CD4-positive, alpha-beta T cell treated with Interleukin-6 for 4 hours (primary cell): ENCODE measurements around the gene TMEM86B.

Source experiments
- DNase-seq: peaks from one replicate; pipeline ENCODE4 v3.0.0-alpha.2; 2020; ENCODE audit warnings: mixed read lengths

Gene TMEM86B

DNA sequence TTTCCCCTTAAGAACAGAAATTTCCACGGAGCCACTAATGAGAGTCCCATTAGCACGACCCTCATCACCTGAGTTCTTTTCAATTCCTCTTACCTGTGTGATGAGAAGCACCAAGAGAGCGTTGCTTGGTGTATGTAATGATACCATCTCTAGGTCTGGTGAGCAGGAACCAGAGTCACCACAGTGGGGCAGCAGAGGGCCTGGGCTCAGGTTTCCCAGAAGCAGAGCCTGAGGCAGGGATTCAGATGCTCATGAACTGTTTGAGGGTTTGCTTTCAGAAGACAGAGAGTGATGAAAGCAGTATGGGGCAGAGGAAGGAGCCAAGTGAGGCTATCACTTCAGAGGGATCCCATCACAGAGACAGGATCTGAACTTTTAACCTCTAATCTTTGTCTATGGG, 16.1 kb downstream of the TMEM86B start:
- DNase-seq: peak; percentile 54

DNA sequence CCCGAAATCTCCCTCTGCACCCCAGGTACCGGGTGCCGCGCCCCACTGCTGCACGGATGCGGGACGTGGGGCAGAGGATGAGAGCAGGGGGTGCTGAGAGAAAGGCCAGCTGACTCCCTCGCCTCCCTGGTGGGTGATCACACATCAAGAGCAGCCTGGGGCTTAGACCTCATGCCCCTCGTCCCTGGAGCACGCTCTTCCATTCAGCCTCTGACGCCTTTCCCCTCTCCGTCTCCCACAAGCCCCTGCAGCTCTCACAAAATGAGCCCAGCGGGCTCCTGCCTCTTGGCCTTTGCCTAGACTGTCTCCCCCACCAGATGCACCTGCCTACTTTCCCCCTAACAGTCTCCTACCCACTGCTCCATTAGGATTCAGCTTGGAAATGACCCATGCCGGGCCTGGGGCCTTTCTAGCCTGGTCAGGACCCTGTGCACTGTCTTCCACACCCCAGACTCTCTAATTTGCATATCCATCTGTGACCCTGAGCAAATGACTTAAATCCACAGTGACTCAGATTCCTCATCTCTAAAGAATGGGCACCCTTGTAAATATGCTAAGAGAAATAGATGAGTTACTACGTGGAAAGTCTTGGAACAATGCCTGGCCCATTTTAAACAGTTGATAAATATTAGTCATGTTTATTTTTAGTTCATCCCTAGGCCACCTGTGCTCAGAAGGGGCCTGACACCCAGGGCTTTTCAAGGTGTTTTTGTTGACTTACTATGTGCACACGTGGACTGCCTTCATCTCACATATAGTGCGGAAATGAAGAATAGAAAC, 18.7 kb downstream of the TMEM86B start:
- no peak for DNase-seq

DNA sequence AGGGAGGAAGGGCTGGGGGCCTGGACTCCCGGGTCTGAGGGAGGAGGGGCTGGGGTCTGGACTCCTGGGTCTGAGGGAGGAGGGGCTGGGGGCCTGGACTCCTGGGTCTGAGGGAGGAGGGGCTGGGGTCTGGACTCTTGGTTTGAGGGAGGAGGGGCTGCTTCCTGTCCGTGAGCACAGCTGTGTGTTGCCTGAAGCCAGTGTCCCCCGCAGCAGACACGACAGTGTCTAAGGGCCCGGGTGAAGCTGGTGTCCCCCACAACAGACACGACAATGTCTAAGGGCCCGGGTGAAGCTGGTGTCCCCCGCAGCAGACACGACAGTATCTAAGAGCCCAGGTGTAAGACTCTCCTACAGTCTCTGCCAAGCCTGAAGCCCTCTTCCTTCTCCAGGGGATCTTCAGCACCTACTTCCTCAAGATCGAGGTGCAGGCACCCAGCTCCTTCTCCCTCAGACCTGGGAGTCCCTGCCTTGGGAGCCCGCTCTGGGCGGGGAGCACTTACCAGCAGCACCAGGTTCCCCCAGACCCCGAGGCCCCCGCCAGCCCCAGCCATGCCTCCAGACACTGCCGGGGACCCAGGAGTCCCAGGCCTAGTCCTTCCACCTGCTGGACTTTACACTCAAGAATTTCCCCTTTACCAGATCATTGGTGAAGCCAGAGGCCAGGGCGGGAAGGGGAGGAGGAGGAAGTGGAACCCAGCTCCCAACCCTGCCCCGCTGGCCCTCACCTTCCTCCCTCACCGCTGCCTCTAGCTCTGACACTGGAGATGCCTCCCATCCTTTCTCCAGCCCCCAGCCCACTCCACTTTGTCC, 19.5 kb downstream of the TMEM86B start, which contains the start of gene PTPRH:
Gene PTPRH (minus strand): TSS at position 622 of the 813 bp plus-strand sequence. CDS start 68 bp downstream, at position 554.
- DNase-seq: no peak

DNA sequence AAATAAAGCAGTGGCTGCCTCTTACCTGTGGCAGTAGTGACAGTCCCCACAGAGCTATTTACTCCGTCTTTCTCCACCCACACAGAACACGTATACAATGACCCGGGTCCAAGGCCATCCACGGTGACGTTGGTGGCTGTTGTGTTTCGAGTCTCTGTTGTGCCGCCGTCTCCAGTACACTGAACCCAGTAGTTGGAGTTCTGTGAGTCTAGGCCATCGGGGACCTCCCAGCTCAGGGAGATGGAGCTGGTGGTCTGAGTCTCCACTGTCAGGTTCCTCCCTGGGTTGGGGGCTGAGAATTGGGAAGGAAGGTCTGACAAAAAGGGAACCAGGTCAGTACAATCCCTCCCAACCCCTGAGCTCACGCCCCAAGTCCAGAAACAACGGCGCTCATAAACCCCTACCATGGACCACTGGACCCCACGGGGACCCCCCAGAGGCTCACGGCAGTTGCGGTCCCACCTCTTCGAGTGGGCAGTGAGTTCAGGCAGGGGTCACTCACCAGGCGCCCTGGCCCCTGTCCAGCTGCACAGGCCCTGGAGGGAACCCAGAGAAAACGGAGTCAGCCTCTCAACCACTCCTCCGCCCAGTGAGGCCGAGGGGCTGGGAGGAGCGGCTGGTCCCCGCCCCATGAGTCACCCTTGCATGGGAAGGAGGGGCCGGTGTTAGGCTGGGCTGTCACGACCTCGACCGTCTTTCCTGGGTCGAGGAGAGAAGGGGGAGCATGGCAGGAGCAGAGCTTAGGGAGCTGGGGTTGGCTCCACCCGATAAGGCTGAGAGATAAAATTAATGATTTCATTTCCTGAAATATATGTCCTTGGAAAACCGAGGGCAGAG, 21.7 kb downstream of the TMEM86B start:
- peak; percentile 34 for DNase-seq

DNA sequence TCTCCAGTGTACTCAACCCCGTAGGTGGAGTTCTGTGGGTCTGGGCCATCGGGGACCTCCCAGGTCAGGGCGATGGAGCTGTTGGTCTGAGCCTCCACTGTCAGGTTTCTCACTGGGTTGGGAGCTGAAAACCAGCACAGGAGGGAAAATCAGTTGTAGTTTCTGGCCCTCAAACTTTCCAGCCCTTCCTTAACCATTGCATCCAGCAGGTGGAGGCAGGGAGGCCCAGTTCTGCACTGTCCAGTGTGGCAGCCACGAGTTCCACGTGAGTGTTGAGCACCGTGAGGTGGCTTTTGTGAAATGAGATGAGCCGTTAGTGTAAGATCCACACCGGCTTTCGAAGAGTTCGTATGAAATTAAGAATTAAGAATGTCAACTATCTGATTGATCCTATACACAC, 26.4 kb downstream of the TMEM86B start:
- DNase-seq: peak; percentile 33

DNA sequence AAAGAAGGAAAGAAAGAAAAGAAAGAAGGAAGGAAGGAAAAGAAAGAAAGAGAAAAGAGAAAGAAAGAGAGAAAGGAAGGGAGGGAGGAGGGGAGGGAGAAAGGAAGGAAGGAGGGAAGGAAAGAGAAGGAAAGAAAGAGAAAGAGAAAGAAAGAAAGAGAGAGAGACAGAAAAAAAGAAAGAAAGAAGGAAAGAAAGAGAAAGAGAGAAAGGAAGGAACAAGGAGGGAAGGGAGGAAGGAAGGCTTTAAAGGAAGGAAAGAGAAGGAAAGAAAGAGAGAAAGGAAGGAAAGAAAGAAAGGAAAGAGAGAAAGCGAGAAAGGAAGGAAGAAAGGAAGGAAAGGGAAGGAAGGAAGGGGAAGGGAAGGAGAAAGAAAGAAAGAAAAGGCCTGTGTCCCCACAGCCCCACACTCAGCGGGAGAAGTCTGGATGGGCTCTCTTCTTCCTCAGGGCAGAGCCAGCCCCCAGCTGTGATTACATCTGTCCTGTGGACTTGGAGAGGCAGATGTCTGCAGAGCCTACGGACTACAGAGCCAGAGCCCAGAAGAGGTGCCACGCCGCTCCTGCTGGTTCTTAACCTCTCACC, 28.9 kb downstream of the TMEM86B start:
- no peak for DNase-seq

DNA sequence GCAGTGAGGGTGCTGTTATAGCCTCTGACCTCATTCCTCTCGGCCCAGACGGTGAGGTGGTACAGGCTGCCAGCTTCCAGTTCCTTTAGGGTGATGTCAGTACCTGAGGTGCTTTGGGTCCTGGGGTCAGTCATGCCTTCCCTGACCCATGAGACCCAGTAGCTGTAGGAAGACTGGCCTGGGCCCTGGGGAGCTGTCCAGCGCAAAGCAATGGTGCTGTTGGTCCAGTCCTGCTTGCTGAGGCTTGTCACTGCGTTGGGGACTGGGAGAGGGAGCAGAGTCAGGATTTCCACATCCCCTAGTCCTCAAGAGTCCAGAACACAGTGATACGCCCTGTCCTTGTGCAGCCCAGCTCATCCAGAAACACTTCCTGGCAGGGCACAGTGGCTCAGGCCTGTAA, 29.9 kb downstream of the TMEM86B start:
- no peak for DNase-seq

DNA sequence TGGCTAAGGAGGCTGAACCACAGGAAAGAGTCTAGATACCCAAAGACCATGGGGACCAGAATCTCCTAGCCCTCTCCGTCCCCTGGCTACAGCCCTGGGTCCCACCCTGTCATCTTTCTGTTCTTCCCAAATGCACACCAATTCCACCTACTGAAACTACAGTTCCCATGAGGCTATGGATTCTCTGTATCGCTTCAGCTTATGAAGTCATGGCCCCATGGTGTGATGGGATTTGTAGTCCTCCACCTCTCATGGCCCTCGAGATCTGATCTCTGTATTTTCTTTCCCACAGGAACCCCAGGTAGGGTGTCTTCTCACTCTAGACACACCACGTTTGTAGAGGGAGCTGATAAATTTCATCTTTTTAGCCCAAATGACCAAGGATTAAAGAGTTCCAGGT, 31.0 kb downstream of the TMEM86B start:
- DNase-seq: no peak

DNA sequence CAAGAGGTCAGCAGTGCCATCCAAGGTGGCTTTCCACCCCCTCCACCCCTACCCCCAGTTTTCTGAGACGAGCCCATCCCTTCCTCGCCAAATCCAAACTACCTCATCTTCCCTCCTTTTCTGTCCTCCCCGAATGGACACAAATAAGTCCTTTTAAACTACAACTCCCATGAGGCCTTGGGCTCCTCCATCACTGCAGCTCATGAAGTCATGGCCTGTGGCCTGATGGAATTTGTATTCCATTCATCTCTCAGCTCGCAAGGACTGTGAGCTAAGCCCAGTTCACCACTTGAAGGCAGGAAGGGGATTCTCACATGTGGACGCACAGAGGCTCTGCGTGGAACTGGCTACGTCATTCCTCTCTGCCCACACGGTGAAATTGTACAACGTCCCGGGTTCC, 31.8 kb downstream of the TMEM86B start:
- DNase-seq: no peak

DNA sequence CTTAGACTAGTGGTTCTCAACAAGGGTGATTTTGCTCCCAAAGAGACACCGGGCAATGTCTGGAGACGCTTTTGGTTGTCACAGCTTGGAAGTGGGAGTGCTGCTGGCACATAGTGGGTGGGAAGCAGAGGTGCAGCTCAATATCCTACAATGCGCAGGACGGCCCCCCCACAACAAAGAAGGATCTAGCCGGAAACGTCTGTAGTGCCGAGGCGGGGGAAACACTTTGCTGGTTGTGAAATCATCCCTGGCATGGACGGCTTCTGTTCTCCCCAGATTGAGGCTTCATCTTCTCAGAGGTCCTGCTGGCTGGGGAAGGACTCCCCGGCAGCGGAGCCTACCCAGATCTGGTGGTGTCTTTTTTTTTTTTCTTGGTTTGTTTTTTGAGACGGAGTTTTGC, 35.1 kb downstream of the TMEM86B start:
- no peak for DNase-seq

DNA sequence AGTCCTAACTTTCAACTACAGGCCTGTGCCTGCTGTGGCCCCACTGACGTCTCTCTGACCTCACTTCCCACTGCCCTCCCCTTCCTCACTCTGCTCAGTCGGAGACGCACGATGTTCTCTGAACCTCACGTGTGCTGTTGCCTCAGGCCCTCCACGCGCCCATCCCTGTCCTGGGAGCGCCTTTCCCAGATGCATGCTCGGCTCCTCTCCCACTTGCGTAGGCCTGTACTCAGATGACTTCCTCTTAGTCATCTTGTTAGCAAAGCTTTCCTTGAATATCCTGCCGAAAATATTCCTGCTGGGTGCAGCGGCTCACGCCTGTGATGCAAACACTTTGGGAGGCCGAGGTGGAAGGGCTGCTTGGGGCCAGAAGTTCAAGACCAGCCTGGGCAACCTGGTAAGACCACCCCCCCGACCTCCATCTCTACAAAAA, 39.1 kb downstream of the TMEM86B start:
- no peak for DNase-seq

DNA sequence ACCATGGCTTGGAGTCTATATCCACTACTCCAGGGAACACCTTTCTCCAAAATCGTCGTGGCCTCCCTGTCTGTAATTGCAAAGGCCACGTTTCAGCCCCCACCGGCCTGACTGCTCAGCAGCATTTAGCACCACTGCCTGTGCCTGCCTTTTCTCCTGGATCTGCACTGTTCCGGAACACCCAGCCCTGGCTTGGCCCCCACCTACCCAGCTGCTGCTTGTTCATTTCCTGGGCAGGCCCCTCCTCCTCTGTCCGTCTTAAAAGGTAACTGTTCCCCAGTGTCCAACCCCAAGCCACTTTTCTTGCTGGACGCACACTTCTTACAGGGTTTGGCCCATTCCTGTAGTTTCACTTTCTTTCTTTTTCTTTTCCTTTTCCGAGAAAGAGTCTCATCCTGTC, 39.9 kb downstream of the TMEM86B start:
- no peak for DNase-seq

DNA sequence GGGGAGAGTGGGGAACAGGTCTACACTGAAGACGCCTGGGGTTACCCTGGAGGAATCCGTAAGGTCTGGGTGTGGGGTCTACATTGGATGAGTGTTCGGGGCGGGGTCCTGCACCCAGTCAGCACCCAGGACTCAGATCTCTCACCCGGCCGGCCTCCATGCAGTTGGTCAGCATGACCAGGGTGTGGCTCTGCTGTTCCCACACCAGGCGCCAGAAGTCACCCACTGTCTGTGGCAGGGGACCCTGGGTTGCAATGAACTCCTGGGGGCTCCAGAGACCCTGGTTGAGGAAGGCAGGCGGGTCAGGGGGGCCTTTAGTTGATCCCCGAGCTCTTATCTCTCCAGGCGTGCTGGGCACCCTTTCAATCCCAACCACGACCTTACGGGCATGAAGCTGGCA, 42.5 kb downstream of the TMEM86B start:
- DNase-seq: no peak

DNA sequence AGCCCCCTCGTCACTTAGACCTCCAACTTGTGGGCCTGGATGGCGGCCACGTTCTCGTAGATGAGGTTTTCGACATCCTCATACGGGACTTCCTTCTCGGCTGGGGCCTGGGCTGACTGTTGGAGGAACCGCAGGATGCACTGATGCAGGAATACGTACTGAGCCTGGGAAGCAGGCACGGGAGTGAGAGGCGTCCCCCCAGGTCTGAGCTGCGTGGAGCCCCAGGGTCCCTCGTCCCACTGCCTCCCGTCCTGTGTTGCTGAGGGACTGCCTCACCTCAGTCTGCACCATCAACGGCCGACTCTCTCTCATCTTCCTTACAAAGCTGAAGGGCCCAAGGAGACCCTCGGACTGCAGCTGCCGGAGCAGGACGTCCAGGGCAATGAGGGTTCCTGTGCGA, 46.8 kb downstream of the TMEM86B start:
- no peak for DNase-seq

DNA sequence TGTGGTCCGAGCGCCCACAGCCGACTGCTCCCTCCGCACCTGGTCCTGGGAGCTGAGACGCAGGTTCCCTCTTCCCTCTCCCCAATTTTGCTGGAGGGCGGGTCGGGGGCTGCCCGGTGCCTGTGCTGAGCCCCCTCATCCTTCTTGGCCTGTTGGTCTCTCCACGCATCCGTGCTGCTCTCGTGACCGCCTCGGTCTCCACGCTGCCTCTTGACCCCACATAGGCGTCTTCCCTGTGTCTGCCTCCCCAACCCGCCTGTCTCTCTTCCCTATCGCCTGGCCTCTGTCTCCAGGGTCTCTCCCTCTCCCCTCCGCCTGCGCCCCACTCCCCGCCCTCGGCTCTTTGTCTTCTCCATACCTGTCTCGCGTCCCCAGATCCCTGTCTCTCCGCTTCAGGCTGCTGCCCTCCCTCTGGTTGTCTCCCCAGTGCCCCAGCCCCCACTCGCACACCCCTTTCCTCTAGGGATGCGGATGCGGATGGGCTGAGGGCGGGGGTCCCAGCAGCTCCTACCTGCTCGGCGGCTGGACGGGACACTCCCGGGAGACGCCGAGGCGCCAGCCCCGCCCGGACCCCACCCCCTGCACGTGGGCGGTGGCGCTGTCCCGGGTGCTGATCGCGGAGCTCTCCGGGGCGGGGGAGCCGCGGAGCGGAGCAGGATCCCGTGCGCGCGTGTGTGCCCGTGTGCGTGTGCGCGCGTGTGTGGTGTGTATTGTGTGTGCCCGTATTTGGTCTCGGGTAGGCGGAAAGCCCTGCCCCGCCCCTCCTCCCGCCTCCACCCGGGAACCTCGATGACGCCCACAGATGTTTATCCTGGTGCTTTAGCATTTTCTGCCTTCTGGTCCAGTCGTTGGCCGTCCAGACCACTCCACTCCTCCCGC, 48.7 kb downstream of the TMEM86B start, which contains the start of gene SYT5:
Gene SYT5 (minus strand): TSS at position 684 of the 879 bp plus-strand sequence. CDS start 1,248 bp downstream, outside the sequence.
- DNase-seq: peak; percentile 63

DNA sequence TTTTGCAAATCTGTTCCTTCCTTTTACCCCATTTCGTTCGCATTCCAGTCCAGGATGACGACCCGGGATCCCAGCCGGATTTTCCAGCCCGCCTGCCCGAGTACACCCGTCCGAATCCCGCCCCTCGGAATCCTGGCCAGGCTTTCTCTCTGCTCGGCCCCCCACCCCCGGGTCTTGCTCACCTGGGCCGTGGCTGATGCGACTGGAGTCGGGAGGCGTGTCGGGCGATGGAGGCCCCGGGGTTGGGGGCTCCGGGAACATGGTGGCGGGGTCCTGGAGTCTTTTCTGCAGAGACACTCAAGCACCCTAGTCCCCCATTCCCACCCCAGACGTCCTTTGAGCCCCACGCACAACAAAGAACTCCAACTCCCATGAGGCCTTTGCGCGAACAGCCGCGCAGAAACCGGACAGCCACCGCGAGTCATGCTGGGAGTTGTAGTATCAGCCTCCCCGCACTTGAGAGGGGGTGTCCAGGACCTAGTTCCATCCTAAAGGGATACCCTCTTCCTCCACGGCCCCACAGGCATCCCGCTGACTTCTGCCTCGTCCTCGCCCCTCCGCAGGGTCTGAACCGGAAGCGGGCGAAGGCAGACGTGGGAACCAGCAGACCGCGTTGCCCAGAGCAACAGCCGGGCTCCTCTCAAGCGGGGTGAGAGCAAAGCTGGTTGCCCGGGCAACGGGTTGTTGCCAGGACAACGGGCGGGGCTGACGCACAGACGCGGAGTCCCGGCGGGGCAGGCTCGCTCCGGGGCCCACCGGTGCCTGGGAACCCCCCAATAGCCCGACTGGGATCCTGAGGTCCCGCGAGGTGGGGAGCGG, 49.6 kb downstream of the TMEM86B start:
- DNase-seq: peak; percentile 85
